GM12864 (cell line): Measurements from ENCODE around the gene ACTG2.

Source experiments
- DNase-seq: peaks from one replicate; pipeline ENCODE4 v3.0.0-alpha.2; 2011; ENCODE audit warnings: low read depth
- H3K4me3 ChIP-seq: 2 replicates; pipeline ENCODE4 v1.5.1; 2011; ENCODE audit warnings: mild to moderate bottlenecking, low read depth, low read length, control low read depth
- CTCF ChIP-seq: IDR thresholded peaks from 2 replicates; pipeline ENCODE4 v1.5.1; 2011; ENCODE audit warnings: low read depth, mild to moderate bottlenecking, moderate library complexity, low read length, control low read depth, inconsistent platforms; ENCODE audit errors: missing control alignments

Gene ACTG2

GRCh38 chr2:73921581-73921980, 28.8 kb downstream of the ACTG2 start:
- DNase-seq: no peak
- TF ChIP-seq CTCF: no peak
- no peak overlapping the region for H3K4me3 ChIP-seq

- DNase-seq: no peak
- TF ChIP-seq CTCF: no peak
- no peak overlapping the region for H3K4me3 ChIP-seq
Measured at GRCh38 chr2:73922681-73923080, 29.9 kb downstream of the ACTG2 start.

GRCh38 chr2:73925033-73925704, 32.4 kb downstream of the ACTG2 start:
- DNase-seq: no peak
- TF ChIP-seq CTCF: no peak
- no peak overlapping the region for H3K4me3 ChIP-seq

- H3K4me3 ChIP-seq: peak overlapping the region; percentile 77; the same call in 1 of the 2 replicates
- no peak for DNase-seq
- no peak for TF ChIP-seq CTCF
Measured at GRCh38 chr2:73925853-73926492, 33.2 kb downstream of the ACTG2 start.

- H3K4me3 ChIP-seq: peak within 1 kb of the TSS; percentile 77
- TF ChIP-seq CTCF: no peak
Measured at GRCh38 chr2:73926493-73927327, 33.9 kb downstream of the ACTG2 start, which contains the start of gene DGUOK. TSS of gene DGUOK (plus strand) at chr2:73926880. CDS start at chr2:73926911, 31 bp downstream.

GRCh38 chr2:73927344-73927743, 34.5 kb downstream of the ACTG2 start:
- TF ChIP-seq CTCF: no peak
- DNase-seq: no peak
- peak overlapping the region; percentile 77 for H3K4me3 ChIP-seq

More at GRCh38 chr2:73926493-73927327, 33.9 kb downstream of the ACTG2 start, which contains the start of gene DGUOK:
- DNase-seq: peak; percentile 99
